Gastrocnemius medialis (tissue), 4 donors: Measurements from ENCODE around the gene MOBP. TPM values are rescaled to one million over a fixed set of nuclear protein-coding genes. Genes with fewer than 3 reads are reported as not detected.
A peak's percentile ranks its signal among the peaks of the same experiment; 100 is the strongest.

Experiments used
- ATAC-seq, 2 donors: fragments of 150-250 bp; one replicate each; pipeline ENCODE4 v1.9.1; 2016
- DNase-seq, 2 donors: peaks; one replicate each; pipeline ENCODE4 v3.0.0-alpha.2; 2019
- H3K27ac ChIP-seq, 4 donors: fragments of 200-600 bp; sonication (generic); 1 replicate in 1 of 4; 2 replicates in 3 of 4; pipeline ENCODE4 v1.5.1; 2016 to 2018; ENCODE audit warnings: mild to moderate bottlenecking in 2 of 4, moderate library complexity in 1 of 4
- H3K27me3 ChIP-seq, 3 donors: fragments of 200-600 bp; sonication (generic) in 2 of 3; 1 replicate in 1 of 3; 2 replicates in 2 of 3; pipeline versions ENCODE4 v1.5.1 to v1.6.0; 2016 to 2019; ENCODE audit warnings: mild to moderate bottlenecking in 1 of 3, moderate library complexity in 1 of 3
- H3K36me3 ChIP-seq, 2 donors: fragments of 200-600 bp; sonication (generic) in 1 of 2; one replicate each; pipeline ENCODE4 v1.5.1; 2017 to 2018
- H3K4me1 ChIP-seq, 2 donors: fragments of 200-600 bp; sonication (generic) in 1 of 2; one replicate each; pipeline ENCODE4 v1.5.1; 2016 to 2017; ENCODE audit warnings: mild to moderate bottlenecking in 2 of 2
- H3K4me3 ChIP-seq, 4 donors: fragments of 200-600 bp; sonication (generic) in 3 of 4; 1 replicate in 1 of 4; 2 replicates in 3 of 4; pipeline ENCODE4 v1.5.1; 2016 to 2019; ENCODE audit warnings: mild to moderate bottlenecking in 2 of 4
- H3K9me3 ChIP-seq, 3 donors: fragments of 200-600 bp; sonication (generic) in 2 of 3; 1 replicate in 1 of 3; 2 replicates in 2 of 3; pipeline ENCODE4 v1.5.1; 2016 to 2019
- CTCF ChIP-seq, 5 experiments: fragments of 450-650 bp in 3 of 5; fragments of 200-600 bp in 2 of 5; sonication (generic) in 2 of 5; IDR thresholded peaks in 4 of 5; conservative IDR thresholded peaks in 1 of 5; 1 replicate in 4 of 5; 2 replicates in 1 of 5; pipeline ENCODE4 v1.5.1; 2016 to 2019; ENCODE audit warnings: antibody characterized with exemption in 5 of 5, mild to moderate bottlenecking in 3 of 5, moderate library complexity in 3 of 5
- POLR2A ChIP-seq, 2 donors: fragments of 450-650 bp; IDR thresholded peaks; one replicate each; pipeline ENCODE4 v1.6.1; 2017; ENCODE audit warnings: antibody characterized with exemption in 2 of 2, mild to moderate bottlenecking in 2 of 2, moderate library complexity in 2 of 2
- in situ Hi-C, 4 donors: fragments of 200-750 bp; cut with MboI; loops; one replicate each; pipeline versions ENCODE4 v1.15.0 to v1.8.0; 2017; ENCODE audit warnings: low sequenced_read_pairs in 4 of 4
- intact Hi-C: fragments of 100-400 bp; cut with DNase I; formaldehyde crosslinking; loops from one replicate; pipeline ENCODE4 v1.15.1; 2023; ENCODE audit warnings: low total_unique reads
- total RNA-seq, 4 donors: library from RNA; depleted of rRNA; stranded (reverse); fragments of >200 nt; gene quantifications; one replicate each; pipeline versions ENCODE4 v1.1.0 to v1.2.3, GENCODE V29; 2016

MOBP gene
- total RNA-seq, 4 donors from 2014 or later = not detected

GRCh38 chr3:39433642-39434041, 33.8 kb upstream of the MOBP start:
- in situ Hi-C loops = no loop called here
- no peaks in the 10 kb centered on the region for H3K27me3 ChIP-seq
- no peaks in the 10 kb centered on the region for H3K4me1 ChIP-seq
- H3K27ac ChIP-seq = peak overlapping the region in 3 of 4 donors; percentile 40 to 53 (median 52)
- intact Hi-C loops = no loop called here
- H3K36me3 ChIP-seq = no peaks in the 10 kb centered on the region
- no peak for TF ChIP-seq POLR2A (IDR thresholded peaks at IDR 0.05)
- no peak for DNase-seq
- H3K4me3 ChIP-seq = no peak overlapping the region
- no peaks in the 10 kb centered on the region for H3K9me3 ChIP-seq
- ATAC-seq = no peak

- ATAC-seq = no peak
- no peak for DNase-seq
- no peaks in the 10 kb centered on the region for H3K9me3 ChIP-seq
- intact Hi-C loops (no loop called here), in situ Hi-C loops (no loop called here)
- no peaks in the 10 kb centered on the region for H3K27me3 ChIP-seq
- H3K4me3 ChIP-seq = no peak overlapping the region
- no peaks in the 10 kb centered on the region for H3K4me1 ChIP-seq
- TF ChIP-seq POLR2A (IDR thresholded peaks at IDR 0.05) (no peak), CTCF (IDR thresholded peaks at IDR 0.05 in 4 of 5, conservative IDR thresholded peaks at IDR 0.05 in 1 of 5) (no peak)
- H3K27ac ChIP-seq = no peak overlapping the region
- no peaks in the 10 kb centered on the region for H3K36me3 ChIP-seq
Measured at GRCh38 chr3:39434574-39434973, 32.9 kb upstream of the MOBP start.

GRCh38 chr3:39435006-39435748, 32.3 kb upstream of the MOBP start:
- H3K9me3 ChIP-seq = no peaks in the 10 kb centered on the region
- no peaks in the 10 kb centered on the region for H3K4me1 ChIP-seq
- TF ChIP-seq CTCF (IDR thresholded peaks at IDR 0.05 in 4 of 5, conservative IDR thresholded peaks at IDR 0.05 in 1 of 5) (no peak), POLR2A (IDR thresholded peaks at IDR 0.05) (no peak)
- ATAC-seq (no peak), DNase-seq (no peak)
- intact Hi-C loops (no loop called here), in situ Hi-C loops (no loop called here)
- no peak overlapping the region for H3K4me3 ChIP-seq
- H3K27me3 ChIP-seq = no peaks in the 10 kb centered on the region
- no peak overlapping the region for H3K27ac ChIP-seq
- no peaks in the 10 kb centered on the region for H3K36me3 ChIP-seq

GRCh38 chr3:39438880-39439279, 28.6 kb upstream of the MOBP start:
- ATAC-seq (no peak), DNase-seq (no peak)
- H3K9me3 ChIP-seq = no peaks in the 10 kb centered on the region
- intact Hi-C loops (no loop called here), in situ Hi-C loops (no loop called here)
- no peak overlapping the region for H3K27ac ChIP-seq
- TF ChIP-seq CTCF (IDR thresholded peaks at IDR 0.05 in 4 of 5, conservative IDR thresholded peaks at IDR 0.05 in 1 of 5) (no peak), POLR2A (IDR thresholded peaks at IDR 0.05) (no peak)
- no peaks in the 10 kb centered on the region for H3K36me3 ChIP-seq
- H3K4me1 ChIP-seq = no peaks in the 10 kb centered on the region
- no peaks in the 10 kb centered on the region for H3K27me3 ChIP-seq
- no peak overlapping the region for H3K4me3 ChIP-seq

- no peaks in the 10 kb centered on the region for H3K36me3 ChIP-seq
- no peaks in the 10 kb centered on the region for H3K4me1 ChIP-seq
- intact Hi-C loops = loop anchor here (10.0 kb wide), 1 partner anchor 906 kb away; no protein-coding TSS in a partner anchor
- no peaks in the 10 kb centered on the region for H3K27me3 ChIP-seq
- DNase-seq = no peak
- ATAC-seq = no peak
- no peak overlapping the region for H3K4me3 ChIP-seq
- in situ Hi-C loops = no loop called here
- H3K9me3 ChIP-seq = no peaks in the 10 kb centered on the region
- TF ChIP-seq POLR2A (IDR thresholded peaks at IDR 0.05) (no peak), CTCF (IDR thresholded peaks at IDR 0.05 in 4 of 5, conservative IDR thresholded peaks at IDR 0.05 in 1 of 5) (no peak)
- no peak overlapping the region for H3K27ac ChIP-seq
Measured at GRCh38 chr3:39440316-39440715, 27.2 kb upstream of the MOBP start.
